Left lung (tissue), 10 donors: ENCODE measurements around the gene PARP3. TPM values are rescaled to one million over a fixed set of nuclear protein-coding genes. Genes with fewer than 3 reads are reported as not detected.
"Not testable (repeated sequence)": the region's sequence is repeated elsewhere in the genome, so short reads cannot be mapped to it uniquely, and the experiment has no call there.

ENCODE experiments used
- ATAC-seq: fragments of 200-7000 bp; cut with Tn5 transposase; one replicate; pipeline ENCODE4 v1.9.1; 2020; ENCODE audit warnings: moderate library complexity
- DNase-seq, 4 donors: peaks; one replicate each; pipeline ENCODE4 v3.0.0-alpha.2; 2013 to 2020
- H3K27ac ChIP-seq, 2 donors: fragments of 200-600 bp; sonication (generic) in 1 of 2; one replicate each; pipeline versions ENCODE4 v1.5.0 to v1.8.0; 2020 to 2021
- H3K27me3 ChIP-seq, 2 donors: fragments of 200-600 bp; sonication (generic) in 1 of 2; one replicate each; pipeline versions ENCODE4 v1.5.0 to v1.8.0; 2020 to 2021
- H3K36me3 ChIP-seq, 2 donors: fragments of 200-600 bp; sonication (generic) in 1 of 2; one replicate each; pipeline versions ENCODE4 v1.5.0 to v1.8.0; 2020 to 2021
- H3K4me1 ChIP-seq, 2 donors: fragments of 200-600 bp; one replicate each; pipeline ENCODE4 v1.8.0; 2021
- H3K4me3 ChIP-seq, 2 donors: fragments of 200-600 bp; sonication (generic) in 1 of 2; one replicate each; pipeline versions ENCODE4 v1.5.0 to v1.8.0; 2020 to 2021; ENCODE audit warnings: mild to moderate bottlenecking in 1 of 2
- H3K9me3 ChIP-seq, 2 donors: fragments of 200-600 bp; sonication (generic) in 1 of 2; one replicate each; pipeline versions ENCODE4 v1.5.0 to v1.8.0; 2020 to 2021
- intact Hi-C, 2 donors: fragments of 100-400 bp; cut with DNase I; formaldehyde crosslinking; loops; one replicate each; pipeline versions ENCODE4 v1.11.2 to v1.14.2; 2022
- polyA plus RNA-seq, 6 donors: library from polyadenylated mRNA; unstranded; fragments of 120-200 nt; gene quantifications; one replicate each; pipeline ENCODE4 v1.2.1, GENCODE V29; 2013; ENCODE audit not compliant: insufficient read length in 6 of 6
- total RNA-seq, 2 donors: library from RNA; stranded (reverse); fragmentation: NEBNext Ultra II Directional; extraction: Animal tissue kit (Norgen Biotek cat#: 25700); gene quantifications; one replicate each; pipeline ENCODE4 v1.2.1, GENCODE V29; 2021
- TF ChIP-seq, protein P1 (sequence below), 2 donors: fragments of 200-600 bp; sonication (generic) in 1 of 2; IDR thresholded peaks; one replicate each; pipeline versions ENCODE4 v1.5.0 to v1.8.0; 2021; ENCODE audit warnings: antibody characterized with exemption in 2 of 2
- donor health status: DM: no; HTN: yes; CAD: no.
- donor health status: DM: no; HTN: no; CAD: no.

Gene PARP3
- total and polyA plus RNA-seq, 8 donors: 16.5 to 24.1 (median 20.3) TPM

DNA sequence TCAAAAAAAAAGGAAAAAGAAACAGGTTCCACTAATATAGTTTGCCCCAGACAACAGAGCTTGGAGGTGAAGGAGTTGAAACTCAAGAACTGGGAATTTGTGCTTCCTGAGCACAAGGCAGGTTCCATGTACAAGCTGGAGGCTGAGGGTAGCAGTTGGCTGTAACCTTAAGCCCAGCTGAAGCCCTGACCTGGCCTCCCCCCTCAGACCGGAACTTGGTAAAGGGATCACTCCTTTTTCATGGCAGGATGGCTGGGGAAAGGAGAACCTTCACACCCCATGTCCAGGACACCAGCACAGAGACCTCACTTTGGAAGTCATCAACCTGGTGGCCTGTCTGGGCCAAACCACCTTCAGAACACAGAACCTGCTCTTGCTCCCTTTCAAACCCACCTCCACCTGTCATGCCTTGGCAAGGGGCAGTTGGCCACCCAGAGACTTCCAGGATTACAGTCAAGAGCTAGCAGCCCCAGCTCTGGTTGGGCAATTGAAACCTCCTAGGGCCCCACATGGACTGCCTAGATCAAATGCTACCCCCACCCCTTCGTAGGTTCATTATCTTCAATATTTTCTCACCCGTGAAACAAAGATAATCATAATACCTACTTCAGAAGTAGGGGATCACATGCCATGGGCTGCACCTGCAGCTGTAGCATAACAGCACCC is 50.0 kb downstream of the PARP3 start:
- Histone ChIP-seq H3K4me1 (peaks cover 10 to 46% of the 10 kb centered on the region in 2 donors), H3K27me3 (no peaks in the 10 kb centered on the region), H3K27ac (no peak overlapping the region), H3K36me3 (peaks cover 0 to 48% of the 10 kb centered on the region in 2 donors), H3K9me3 (no peaks in the 10 kb centered on the region), H3K4me3 (no peak overlapping the region)
- TF ChIP-seq, protein P1, sequence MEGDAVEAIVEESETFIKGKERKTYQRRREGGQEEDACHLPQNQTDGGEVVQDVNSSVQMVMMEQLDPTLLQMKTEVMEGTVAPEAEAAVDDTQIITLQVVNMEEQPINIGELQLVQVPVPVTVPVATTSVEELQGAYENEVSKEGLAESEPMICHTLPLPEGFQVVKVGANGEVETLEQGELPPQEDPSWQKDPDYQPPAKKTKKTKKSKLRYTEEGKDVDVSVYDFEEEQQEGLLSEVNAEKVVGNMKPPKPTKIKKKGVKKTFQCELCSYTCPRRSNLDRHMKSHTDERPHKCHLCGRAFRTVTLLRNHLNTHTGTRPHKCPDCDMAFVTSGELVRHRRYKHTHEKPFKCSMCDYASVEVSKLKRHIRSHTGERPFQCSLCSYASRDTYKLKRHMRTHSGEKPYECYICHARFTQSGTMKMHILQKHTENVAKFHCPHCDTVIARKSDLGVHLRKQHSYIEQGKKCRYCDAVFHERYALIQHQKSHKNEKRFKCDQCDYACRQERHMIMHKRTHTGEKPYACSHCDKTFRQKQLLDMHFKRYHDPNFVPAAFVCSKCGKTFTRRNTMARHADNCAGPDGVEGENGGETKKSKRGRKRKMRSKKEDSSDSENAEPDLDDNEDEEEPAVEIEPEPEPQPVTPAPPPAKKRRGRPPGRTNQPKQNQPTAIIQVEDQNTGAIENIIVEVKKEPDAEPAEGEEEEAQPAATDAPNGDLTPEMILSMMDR (IDR thresholded peaks at IDR 0.05): no peak
- ATAC-seq: no peak
- intact Hi-C loops: no loop called here
- no peak for DNase-seq

- intact Hi-C loops, H3K27ac ChIP-seq, H3K27me3 ChIP-seq, DNase-seq, H3K9me3 ChIP-seq, ATAC-seq: not testable (repeated sequence)
- Histone ChIP-seq H3K4me1 (peaks cover 10 to 46% of the 10 kb centered on the region in 2 donors), H3K4me3 (peak overlapping the region in 1 of 2 donors; percentile 79), H3K36me3 (peaks cover 0 to 48% of the 10 kb centered on the region in 2 donors)
Measured at GRCh38 chr3:51993657-51994056, 51.5 kb downstream of the PARP3 start.

DNA sequence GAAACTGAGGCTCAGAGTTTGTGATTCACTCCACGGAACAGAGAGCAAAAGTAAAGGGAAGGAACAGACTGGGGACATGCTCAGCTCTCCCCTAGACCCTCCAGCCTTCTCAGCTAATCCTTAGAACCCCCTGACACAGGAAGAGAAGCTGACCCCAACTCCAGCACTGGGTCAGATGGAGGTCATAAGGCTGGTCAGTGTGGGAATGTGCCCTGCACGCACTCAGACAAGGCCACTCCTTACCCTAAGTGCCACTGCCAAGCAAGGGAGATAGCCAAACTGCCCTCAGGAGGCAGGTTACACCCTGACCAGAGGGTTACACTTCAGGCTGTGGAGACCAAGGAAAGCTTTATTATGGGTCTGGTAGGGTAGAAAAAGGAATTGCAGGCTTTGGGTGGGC is 52.4 kb downstream of the PARP3 start:
- Histone ChIP-seq H3K4me1 (peaks cover 10 to 46% of the 10 kb centered on the region in 2 donors), H3K36me3 (peaks cover 0 to 48% of the 10 kb centered on the region in 2 donors), H3K27ac (peak overlapping the region in 1 of 2 donors; percentile 90), H3K4me3 (peak overlapping the region in 1 of 2 donors; percentile 79), H3K9me3 (no peaks in the 10 kb centered on the region), H3K27me3 (peaks cover 0 to 7% of the 10 kb centered on the region in 2 donors)
- intact Hi-C loops: no loop called here
- ATAC-seq (no peak), DNase-seq (no peak)
- TF ChIP-seq, protein P1 (IDR thresholded peaks at IDR 0.05): no peak

DNA sequence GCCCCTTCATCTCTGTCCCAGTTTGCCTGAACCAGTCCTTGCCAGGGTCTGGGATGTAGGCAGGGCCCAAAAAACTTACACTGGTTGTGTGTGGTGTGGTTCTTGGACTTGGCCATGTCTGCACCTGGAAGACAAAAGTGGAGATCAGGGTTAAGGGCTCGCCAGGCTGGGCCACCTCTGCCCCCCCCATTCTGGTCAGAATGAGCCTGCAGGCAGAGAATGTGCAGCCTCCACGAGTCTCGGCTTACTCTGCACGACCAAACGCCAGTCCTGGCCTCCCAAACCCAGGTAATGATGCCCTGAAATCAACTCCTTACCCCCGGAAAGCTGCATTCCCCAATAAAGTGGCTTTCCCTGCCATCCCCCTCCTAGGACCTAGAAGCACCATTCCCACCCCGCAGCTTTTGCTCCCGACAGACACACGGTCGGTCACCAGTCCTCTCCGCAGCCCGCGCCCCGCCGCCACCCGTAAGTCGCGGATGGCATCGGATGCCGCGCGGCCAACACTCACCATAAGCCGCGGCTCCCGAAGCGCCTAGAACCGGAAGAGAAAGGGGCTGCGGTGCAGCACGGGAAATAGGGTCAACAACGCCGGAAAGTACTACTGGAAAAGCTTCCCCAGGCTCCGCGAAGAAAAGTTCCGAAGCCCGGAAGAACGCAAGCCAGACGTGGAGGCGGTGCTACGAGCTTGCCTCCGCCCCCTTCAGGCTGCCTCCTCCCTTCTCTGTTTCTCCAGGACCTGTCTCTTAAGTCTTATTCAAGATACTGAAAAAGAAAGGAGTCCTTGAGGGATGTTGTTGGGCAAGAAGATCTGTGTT is 53.4 kb downstream of the PARP3 start, which contains the start of gene RPL29:
TSS of gene RPL29 (minus strand) at position 550 of the 818 bp plus-strand sequence. CDS start at position 116, 434 bp downstream.
- peaks cover 0 to 43% of the 10 kb centered on the region in 2 donors for H3K36me3 ChIP-seq
- intact Hi-C loops: no loop called here
- H3K27ac ChIP-seq: peak within 1 kb of the TSS; percentile 85 to 90
- H3K9me3 ChIP-seq: no peaks in the 10 kb centered on the region
- TF ChIP-seq, protein P1 (IDR thresholded peaks at IDR 0.05): peak in 1 of 2 donors; percentile 27
- peaks cover 0 to 7% of the 10 kb centered on the region in 2 donors for H3K27me3 ChIP-seq
- H3K4me1 ChIP-seq: peaks cover 10 to 46% of the 10 kb centered on the region in 2 donors
- peak within 1 kb of the TSS; percentile 56 to 79 for H3K4me3 ChIP-seq
- peak; percentile 92 to 95 (median 92) for DNase-seq
- peak; percentile 96 for ATAC-seq

GRCh38 chr3:51997172-51997571 is 55.0 kb downstream of the PARP3 start:
- ATAC-seq (no peak), DNase-seq (no peak)
- Histone ChIP-seq H3K36me3 (peaks cover 0 to 30% of the 10 kb centered on the region in 2 donors), H3K4me1 (peaks cover 14 to 42% of the 10 kb centered on the region in 2 donors), H3K4me3 (no peak overlapping the region), H3K27ac (no peak overlapping the region), H3K27me3 (peaks cover 0 to 7% of the 10 kb centered on the region in 2 donors), H3K9me3 (no peaks in the 10 kb centered on the region)
- TF ChIP-seq, protein P1 (IDR thresholded peaks at IDR 0.05): no peak
- intact Hi-C loops: no loop called here
